Colonic mucosa (tissue), 4 donors: ENCODE results near the gene FGG. TPM values are rescaled to one million over a fixed set of nuclear protein-coding genes. Genes with fewer than 3 reads are reported as not detected.
"Not testable (repeated sequence)": the region's sequence is repeated elsewhere in the genome, so short reads cannot be mapped to it uniquely, and the experiment has no call there.

Experiments
- DNase-seq: peaks from one replicate; pipeline ENCODE4 v3.0.0-alpha.2; 2020
- H3K27ac ChIP-seq: fragments of 200-600 bp; one replicate; pipeline ENCODE4 v1.8.0; 2021
- H3K27me3 ChIP-seq: fragments of 200-600 bp; one replicate; pipeline ENCODE4 v1.8.0; 2021
- H3K36me3 ChIP-seq: fragments of 200-600 bp; one replicate; pipeline ENCODE4 v1.8.0; 2021
- H3K4me1 ChIP-seq: fragments of 200-600 bp; one replicate; pipeline ENCODE4 v1.8.0; 2021; ENCODE audit warnings: mild to moderate bottlenecking
- H3K4me3 ChIP-seq: fragments of 200-600 bp; one replicate; pipeline ENCODE4 v1.8.0; 2021
- H3K9ac ChIP-seq, 2 donors: one replicate each; pipeline ENCODE4 v1.7.0; 2013; ENCODE audit warnings: control low read depth in 2 of 2, low read depth in 2 of 2, low read length in 2 of 2
- H3K9me3 ChIP-seq: fragments of 200-600 bp; one replicate; pipeline ENCODE4 v1.8.0; 2021
- intact Hi-C: fragments of 100-400 bp; cut with DNase I; formaldehyde crosslinking; loops from one replicate; pipeline ENCODE4 v1.14.1; 2022
- total RNA-seq, 2 donors: library from RNA; stranded (reverse); fragmentation: NEBNext Ultra II Directional in 1 of 2; extraction: Animal tissue kit (Norgen Biotek cat#: 25700) in 1 of 2; gene quantifications; one replicate each; pipeline ENCODE4 v1.2.1, GENCODE V29; 2021
- TF ChIP-seq, protein P1 (sequence below): fragments of 200-600 bp; IDR thresholded peaks from one replicate; pipeline ENCODE4 v1.8.0; 2022; ENCODE audit warnings: antibody characterized with exemption, mild to moderate bottlenecking
- donor health status: healthy.
- donor health status: DM: no; HTN: no; CAD: no.
- donor health status: DM: no; HTN: no; CAD: no.

The FGG gene
- total RNA-seq, 2 donors from 2014 or later, result 0.29 to 6.1 TPM

DNA sequence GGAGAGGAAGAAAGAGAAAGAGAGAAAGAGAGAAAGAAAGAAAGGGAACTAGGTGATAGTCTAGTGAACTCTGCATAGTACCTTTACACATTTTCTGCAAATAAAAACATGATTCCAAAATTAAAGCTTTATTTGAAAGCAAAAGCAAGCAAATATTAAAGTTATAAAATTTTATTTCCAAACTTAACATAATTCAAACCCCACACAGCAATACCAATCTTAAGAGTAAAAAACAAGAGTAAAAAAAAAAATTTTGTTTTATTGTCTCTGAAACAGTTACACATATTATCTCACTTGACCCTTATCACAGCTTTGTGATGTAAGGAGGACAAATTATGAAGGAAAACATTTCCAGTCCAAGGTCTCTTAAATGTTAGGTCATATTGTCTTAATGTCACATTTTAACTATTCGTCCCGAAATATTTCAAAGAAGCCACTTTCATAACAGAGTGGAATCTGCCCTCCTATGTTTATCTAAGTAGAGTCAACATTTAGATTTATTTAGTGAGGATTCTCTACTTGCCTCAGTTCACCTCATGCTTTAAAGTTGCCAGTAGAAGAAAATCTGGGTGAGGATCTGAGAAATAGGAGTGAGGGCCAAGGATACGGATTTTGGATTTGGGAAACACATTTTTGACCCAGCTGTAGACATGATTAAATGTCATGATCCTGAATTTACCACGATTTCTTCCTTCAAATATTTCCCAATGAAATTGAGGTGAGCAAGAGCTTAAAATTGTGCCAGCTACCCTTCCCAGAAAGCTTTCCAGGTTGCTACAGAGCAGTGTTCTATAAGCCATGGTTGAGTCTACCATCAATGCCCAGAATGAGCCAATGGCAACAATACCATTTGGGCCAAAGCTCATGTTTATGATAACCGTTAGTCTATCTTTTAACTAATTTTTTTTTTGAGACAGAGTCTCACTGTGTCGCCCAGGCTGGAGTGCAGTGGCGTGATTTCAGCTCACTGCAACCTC, 14.4 kb downstream of the FGG start:
- no peaks in the 10 kb centered on the region for H3K27me3 ChIP-seq
- no peak for DNase-seq
- H3K27ac ChIP-seq, result no peak overlapping the region
- TF ChIP-seq, protein P1, sequence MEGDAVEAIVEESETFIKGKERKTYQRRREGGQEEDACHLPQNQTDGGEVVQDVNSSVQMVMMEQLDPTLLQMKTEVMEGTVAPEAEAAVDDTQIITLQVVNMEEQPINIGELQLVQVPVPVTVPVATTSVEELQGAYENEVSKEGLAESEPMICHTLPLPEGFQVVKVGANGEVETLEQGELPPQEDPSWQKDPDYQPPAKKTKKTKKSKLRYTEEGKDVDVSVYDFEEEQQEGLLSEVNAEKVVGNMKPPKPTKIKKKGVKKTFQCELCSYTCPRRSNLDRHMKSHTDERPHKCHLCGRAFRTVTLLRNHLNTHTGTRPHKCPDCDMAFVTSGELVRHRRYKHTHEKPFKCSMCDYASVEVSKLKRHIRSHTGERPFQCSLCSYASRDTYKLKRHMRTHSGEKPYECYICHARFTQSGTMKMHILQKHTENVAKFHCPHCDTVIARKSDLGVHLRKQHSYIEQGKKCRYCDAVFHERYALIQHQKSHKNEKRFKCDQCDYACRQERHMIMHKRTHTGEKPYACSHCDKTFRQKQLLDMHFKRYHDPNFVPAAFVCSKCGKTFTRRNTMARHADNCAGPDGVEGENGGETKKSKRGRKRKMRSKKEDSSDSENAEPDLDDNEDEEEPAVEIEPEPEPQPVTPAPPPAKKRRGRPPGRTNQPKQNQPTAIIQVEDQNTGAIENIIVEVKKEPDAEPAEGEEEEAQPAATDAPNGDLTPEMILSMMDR, result no peak
- intact Hi-C loops, result no loop called here
- H3K9me3 ChIP-seq, result no peaks in the 10 kb centered on the region
- no peak overlapping the region for H3K4me3 ChIP-seq
- H3K36me3 ChIP-seq, result no peaks in the 10 kb centered on the region
- no peak overlapping the region for H3K9ac ChIP-seq
- H3K4me1 ChIP-seq, result no peaks in the 10 kb centered on the region

DNA sequence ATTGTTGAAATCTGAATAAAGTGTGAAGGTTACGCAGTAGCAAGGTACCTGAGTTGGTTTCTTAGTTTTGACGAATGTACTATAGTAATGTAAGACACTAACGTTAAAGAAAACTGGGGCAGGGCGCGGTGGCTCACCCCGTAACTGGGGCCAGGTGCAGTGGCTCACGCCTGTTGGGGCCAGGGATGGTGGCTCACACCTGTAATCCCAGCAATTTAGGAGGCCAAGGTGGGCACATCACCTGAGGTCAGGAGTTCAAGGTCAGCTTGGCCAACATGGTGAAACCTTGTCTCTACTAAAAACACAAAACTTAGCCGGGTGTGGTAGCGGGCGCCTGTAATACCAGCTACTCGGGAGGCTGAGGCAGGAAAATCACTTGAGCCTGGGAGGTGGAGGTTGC, 15.2 kb downstream of the FGG start:
- DNase-seq, H3K4me1 ChIP-seq, intact Hi-C loops, H3K36me3 ChIP-seq, H3K9me3 ChIP-seq, H3K9ac ChIP-seq, H3K4me3 ChIP-seq, H3K27ac ChIP-seq, H3K27me3 ChIP-seq: not testable (repeated sequence)

DNA sequence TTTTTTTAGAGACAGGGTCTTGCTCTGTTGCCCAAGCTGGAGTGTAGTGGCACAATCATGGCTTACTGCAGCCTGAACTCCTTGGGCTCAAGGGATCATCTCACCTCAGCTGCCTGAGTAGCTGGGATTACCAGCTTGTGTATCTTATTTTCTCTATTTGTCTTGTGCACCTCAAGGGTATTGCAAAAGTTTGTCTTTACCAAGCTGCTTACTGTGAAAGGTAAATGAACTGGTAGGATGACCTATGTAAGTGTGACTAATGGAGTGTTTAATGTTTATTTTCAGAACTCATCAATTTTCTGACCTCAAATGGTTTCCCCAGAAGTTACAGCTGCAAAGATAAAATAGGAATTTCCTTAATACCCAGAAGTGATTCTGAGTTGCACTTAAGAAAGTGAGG, 16.6 kb downstream of the FGG start:
- H3K4me1 ChIP-seq, result no peaks in the 10 kb centered on the region
- H3K4me3 ChIP-seq, result no peak overlapping the region
- H3K27ac ChIP-seq, result no peak overlapping the region
- no peaks in the 10 kb centered on the region for H3K27me3 ChIP-seq
- H3K9ac ChIP-seq, result no peak overlapping the region
- intact Hi-C loops, result no loop called here
- H3K9me3 ChIP-seq, result no peaks in the 10 kb centered on the region
- H3K36me3 ChIP-seq, result no peaks in the 10 kb centered on the region
- TF ChIP-seq, protein P1, result no peak
- DNase-seq, result no peak

DNA sequence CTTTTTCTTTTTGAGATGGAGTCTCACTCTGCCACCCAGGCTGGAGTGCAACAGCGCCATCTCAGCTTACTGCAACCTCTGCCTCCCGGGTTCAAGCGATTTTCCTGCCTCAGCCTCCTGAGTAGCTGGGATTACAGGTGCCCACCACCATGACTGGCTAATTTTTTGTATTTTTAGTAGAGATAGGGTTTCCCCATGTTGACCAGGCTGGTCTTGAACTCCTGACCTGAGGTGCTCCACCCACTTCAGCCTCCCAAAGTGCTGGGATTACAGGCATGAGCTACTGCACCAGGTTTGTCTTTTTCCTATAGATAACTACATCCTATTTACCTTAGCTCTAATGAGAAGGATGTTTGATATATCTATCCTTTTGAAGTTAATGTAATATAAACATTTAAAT, 18.1 kb downstream of the FGG start:
- H3K4me3 ChIP-seq, intact Hi-C loops, H3K27ac ChIP-seq, H3K36me3 ChIP-seq, H3K9me3 ChIP-seq, H3K4me1 ChIP-seq, H3K27me3 ChIP-seq, H3K9ac ChIP-seq, DNase-seq: not testable (repeated sequence)

DNA sequence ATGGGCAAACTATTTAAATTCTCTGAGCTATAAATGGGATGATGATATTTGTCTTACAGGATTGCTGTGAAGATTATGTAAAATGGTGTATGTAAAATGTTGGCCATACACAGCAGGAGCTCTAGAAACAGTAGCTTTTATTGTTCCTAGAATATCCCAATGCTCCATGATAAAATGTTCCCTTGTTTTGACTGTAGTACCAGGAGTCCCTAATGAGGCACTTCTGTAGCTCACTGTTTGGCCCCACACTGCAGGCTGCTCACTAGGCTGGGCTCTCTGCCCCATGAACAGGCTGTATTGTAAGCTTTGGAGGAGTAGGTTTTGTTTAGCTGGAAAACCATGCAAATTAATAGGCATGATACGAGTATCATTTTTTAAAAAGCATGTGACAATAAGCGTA, 18.6 kb downstream of the FGG start:
- H3K4me3 ChIP-seq, result no peak overlapping the region
- H3K4me1 ChIP-seq, result no peaks in the 10 kb centered on the region
- no peak overlapping the region for H3K9ac ChIP-seq
- H3K27ac ChIP-seq, result no peak overlapping the region
- no peaks in the 10 kb centered on the region for H3K9me3 ChIP-seq
- H3K36me3 ChIP-seq, result no peaks in the 10 kb centered on the region
- intact Hi-C loops, result no loop called here
- DNase-seq, result no peak
- H3K27me3 ChIP-seq, result no peaks in the 10 kb centered on the region
- TF ChIP-seq, protein P1, result no peak

DNA sequence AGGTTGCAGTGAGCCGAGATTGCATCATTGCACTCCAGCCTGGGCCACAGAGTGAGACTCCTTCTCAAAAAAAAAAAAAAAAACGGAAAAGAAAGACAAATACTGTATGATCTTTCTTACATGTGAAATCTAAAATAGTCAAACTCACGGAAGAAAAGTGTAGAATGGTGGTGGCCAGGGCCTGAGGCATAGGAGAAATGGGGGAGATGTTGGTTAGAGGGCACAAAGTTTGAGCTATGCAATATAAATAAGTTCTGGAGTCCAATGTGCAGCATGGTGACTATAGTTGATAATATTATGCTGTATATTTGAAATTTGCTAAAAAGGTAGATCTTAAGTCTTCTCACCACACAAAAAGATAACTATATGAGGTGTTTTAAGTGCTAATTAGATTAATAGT, 20.6 kb downstream of the FGG start:
- H3K4me3 ChIP-seq, result no peak overlapping the region
- H3K4me1 ChIP-seq, result no peaks in the 10 kb centered on the region
- no peaks in the 10 kb centered on the region for H3K27me3 ChIP-seq
- no peak overlapping the region for H3K9ac ChIP-seq
- DNase-seq, result no peak
- no peaks in the 10 kb centered on the region for H3K9me3 ChIP-seq
- H3K36me3 ChIP-seq, result no peaks in the 10 kb centered on the region
- no peak overlapping the region for H3K27ac ChIP-seq
- intact Hi-C loops, result no loop called here
- TF ChIP-seq, protein P1, result no peak
